WTC11 (cell line): ENCODE measurements around the gene TRIM73. TPM values are rescaled to one million over a fixed set of nuclear protein-coding genes. Genes with fewer than 3 reads are reported as not detected.

Experiments
- total RNA-seq: library from RNA; stranded (reverse); gene quantifications from 3 replicates; pipeline ENCODE4 v1.2.3, GENCODE V29; 2021

The TRIM73 gene
- total RNA-seq, 1 experiment from 2014 or later = 3.0 TPM

Other genes with a start within 250 kb of the TRIM73 start
- 52.7 to 54.7 TPM (median 53.8 TPM) in 3 replicates for gene POM121C, start 90.7 kb downstream of the TRIM73 start, total RNA-seq
- not detected in 3 replicates for gene SPDYE5, start 96.7 kb downstream of the TRIM73 start, total RNA-seq